Spleen (tissue), 7 donors: ENCODE results near the gene RPL31.

Experiments used
- CTCF ChIP-seq, 11 experiments: fragments of 200-600 bp in 7 of 11; fragments of 450-650 bp in 4 of 11; sonication (generic) in 4 of 11; IDR thresholded peaks in 8 of 11; conservative IDR thresholded peaks in 3 of 11; 1 replicate in 7 of 11; 2 replicates in 4 of 11; pipeline versions ENCODE4 v1.4.0 to v1.8.0; 2016 to 2021; ENCODE audit warnings: antibody characterized with exemption in 11 of 11, inconsistent platforms in 4 of 11, mild to moderate bottlenecking in 1 of 11
- POLR2AphosphoS5 ChIP-seq, 3 donors: sonication (generic); formaldehyde crosslinking; IDR thresholded peaks; one replicate each; pipeline ENCODE4 v1.5.1; 2017; ENCODE audit warnings: antibody characterized with exemption in 3 of 3
- donor health status: DM: no; HTN: no; CAD: no; lungs with moderate emphysema.
- donor health status: DM: no; HTN: no; CAD: no.
- donor health status: DM: no; HTN: no; CAD: no.

- TF ChIP-seq CTCF (IDR thresholded peaks at IDR 0.05 in 8 of 11, conservative IDR thresholded peaks at IDR 0.05 in 3 of 11) = no peak
- TF ChIP-seq POLR2AphosphoS5 (IDR thresholded peaks at IDR 0.05) = no peak
Measured at GRCh38 chr2:101037161-101037755, 35.2 kb downstream of the RPL31 start.
